GM19351 (cell line): Measurements from ENCODE around the gene PPP1R1A.

ENCODE experiments used
- ATAC-seq: cut with Tn5 transposase; IDR thresholded peaks from one replicate; pipeline ENCODE4 v1.9.1; 2021; ENCODE audit warnings: mild to moderate bottlenecking, moderate library complexity; ENCODE audit not compliant: unreplicated experiment

The PPP1R1A gene

GRCh38 chr12:54588110-54588889 is at the start of gene PPP1R1A:
TSS of gene PPP1R1A (minus strand) at chr12:54588659. CDS start at chr12:54588488, 171 bp downstream.
- ATAC-seq: no peak

- ATAC-seq: no peak
Observed at GRCh38 chr12:54634795-54635194, 46.3 kb upstream of the PPP1R1A start, which contains the start of gene LACRT. TSS of gene LACRT (minus strand) at chr12:54634895. CDS start at chr12:54634841, 54 bp downstream.

- ATAC-seq: no peak
Observed at GRCh38 chr12:54631988-54632728, 43.7 kb upstream of the PPP1R1A start.

- ATAC-seq: no peak
Observed at GRCh38 chr12:54631551-54631950, 43.1 kb upstream of the PPP1R1A start.

- ATAC-seq: no peak
Observed at GRCh38 chr12:54629925-54630324, 41.5 kb upstream of the PPP1R1A start.

GRCh38 chr12:54628186-54628846 is 39.9 kb upstream of the PPP1R1A start:
- ATAC-seq: no peak

- no peak for ATAC-seq
Observed at GRCh38 chr12:54627304-54627703, 38.8 kb upstream of the PPP1R1A start.

- no peak for ATAC-seq
Observed at GRCh38 chr12:54625598-54625997, 37.1 kb upstream of the PPP1R1A start.

GRCh38 chr12:54624315-54625279 is 36.1 kb upstream of the PPP1R1A start:
- no peak for ATAC-seq

- ATAC-seq: peak; percentile 55
Observed at GRCh38 chr12:54622463-54623183, 34.2 kb upstream of the PPP1R1A start.

GRCh38 chr12:54616933-54617680 is 28.6 kb upstream of the PPP1R1A start:
- no peak for ATAC-seq

GRCh38 chr12:54612225-54612750 is 23.8 kb upstream of the PPP1R1A start:
- ATAC-seq: no peak

GRCh38 chr12:54611715-54612149 is 23.3 kb upstream of the PPP1R1A start:
- no peak for ATAC-seq

GRCh38 chr12:54608769-54609168 is 20.3 kb upstream of the PPP1R1A start:
- ATAC-seq: no peak

GRCh38 chr12:54608156-54608555 is 19.7 kb upstream of the PPP1R1A start:
- no peak for ATAC-seq

- ATAC-seq: no peak
Observed at GRCh38 chr12:54606556-54606955, 18.1 kb upstream of the PPP1R1A start.

- no peak for ATAC-seq
Observed at GRCh38 chr12:54605138-54605970, 16.9 kb upstream of the PPP1R1A start.

- no peak for ATAC-seq
Observed at GRCh38 chr12:54604436-54604835, 16.0 kb upstream of the PPP1R1A start.
